Left ventricle myocardium inferior (tissue), 1 donor: Measurements from ENCODE around the gene RBPJ. TPM values are rescaled to one million over a fixed set of nuclear protein-coding genes. Genes with fewer than 3 reads are reported as not detected.
"Not testable (repeated sequence)": the region's sequence is repeated elsewhere in the genome, so short reads cannot be mapped to it uniquely, and the experiment has no call there.

Experiments
- DNase-seq: peaks from one replicate; pipeline ENCODE4 v3.0.0-alpha.2; 2020
- H3K27ac ChIP-seq: fragments of 200-600 bp; replicated peaks from 2 replicates; pipeline ENCODE4 v1.8.0; 2021
- H3K27me3 ChIP-seq: fragments of 200-600 bp; 2 replicates; pipeline ENCODE4 v1.8.0; 2021; ENCODE audit warnings: low read depth
- H3K36me3 ChIP-seq: fragments of 200-600 bp; 2 replicates; pipeline ENCODE4 v1.8.0; 2021
- H3K4me1 ChIP-seq: fragments of 200-600 bp; 2 replicates; pipeline ENCODE4 v1.8.0; 2021
- H3K4me3 ChIP-seq: fragments of 200-600 bp; 2 replicates; pipeline ENCODE4 v1.8.0; 2021; ENCODE audit warnings: mild to moderate bottlenecking, moderate library complexity
- H3K9me3 ChIP-seq: fragments of 200-600 bp; replicated peaks from 2 replicates; pipeline ENCODE4 v1.8.0; 2021
- CTCF ChIP-seq: fragments of 200-600 bp; IDR thresholded peaks from 2 replicates; pipeline ENCODE4 v1.8.0; 2021; ENCODE audit warnings: antibody characterized with exemption, mild to moderate bottlenecking, borderline replicate concordance
- intact Hi-C: fragments of 100-400 bp; cut with micrococcal nuclease; formaldehyde crosslinking; loops from one replicate; pipeline ENCODE4 v1.11.0; 2022
- total RNA-seq: library from RNA; stranded (reverse); fragmentation: NEBNext Ultra II Directional; extraction: Animal tissue kit (Norgen Biotek cat#: 25700); gene quantifications from one replicate; pipeline ENCODE4 v1.2.1, GENCODE V29; 2021
- donor health status: DM: no; HTN: yes; CAD: no; lungs with severe emphysema.

The RBPJ gene
- total RNA-seq, 1 donor from 2014 or later, result 36.5 TPM

- intact Hi-C loops, result no loop called here
- no peak for DNase-seq
- Histone ChIP-seq H3K4me1 (no peaks in the 10 kb centered on the region), H3K9me3 (peaks cover 26% of the 10 kb centered on the region), H3K27me3 (no peaks in the 10 kb centered on the region), H3K27ac (no peak overlapping the region), H3K4me3 (no peak overlapping the region), H3K36me3 (no peaks in the 10 kb centered on the region)
- no peak for TF ChIP-seq CTCF
These were observed 9.2 kb upstream of the RBPJ start for GRCh38 chr4:26311633-26312032.

- Histone ChIP-seq H3K4me1 (peaks cover 15% of the 10 kb centered on the region), H3K9me3 (peaks cover 32% of the 10 kb centered on the region)
- H3K27ac ChIP-seq, H3K27me3 ChIP-seq, H3K36me3 ChIP-seq, H3K4me3 ChIP-seq, intact Hi-C loops, DNase-seq: not testable (repeated sequence)
These were observed 5.4 kb upstream of the RBPJ start for GRCh38 chr4:26315316-26315932.

- Histone ChIP-seq H3K4me1 (peaks cover 30% of the 10 kb centered on the region), H3K36me3 (no peaks in the 10 kb centered on the region), H3K9me3 (peaks cover 32% of the 10 kb centered on the region), H3K4me3 (no peak overlapping the region), H3K27ac (no peak overlapping the region), H3K27me3 (no peaks in the 10 kb centered on the region)
- no peak for DNase-seq
- intact Hi-C loops, result no loop called here
- TF ChIP-seq CTCF, result no peak
These were observed 3.0 kb upstream of the RBPJ start for GRCh38 chr4:26317766-26318165.

GRCh38 chr4:26319467-26319948 lies 1.3 kb upstream of the RBPJ start:
- Histone ChIP-seq H3K36me3 (no peaks in the 10 kb centered on the region), H3K4me1 (peaks cover 48% of the 10 kb centered on the region), H3K27ac (peak overlapping the region; percentile 97), H3K9me3 (peaks cover 23% of the 10 kb centered on the region), H3K4me3 (peak overlapping the region; percentile 95), H3K27me3 (no peaks in the 10 kb centered on the region)
- intact Hi-C loops, result no loop called here
- peak; percentile 97 for DNase-seq
- TF ChIP-seq CTCF, result no peak

- Histone ChIP-seq H3K9me3 (peaks cover 18% of the 10 kb centered on the region), H3K27ac (peak overlapping the region; percentile 97), H3K4me1 (peaks cover 53% of the 10 kb centered on the region), H3K27me3 (no peaks in the 10 kb centered on the region), H3K4me3 (peak overlapping the region; percentile 95), H3K36me3 (no peaks in the 10 kb centered on the region)
- DNase-seq, result no peak
- intact Hi-C loops, result no loop called here
- TF ChIP-seq CTCF, result no peak
These were observed 771 bp upstream of the RBPJ start for GRCh38 chr4:26319949-26320537.
